ENCODE results near the gene KRTAP16-1.

Gene KRTAP16-1

GRCh38 chr17:41311111-41311510, 2.0 kb upstream of the KRTAP16-1 start:
- no peak for DNase-seq (ENCODE audit: low spot score)
- TF ChIP-seq, protein P1, sequence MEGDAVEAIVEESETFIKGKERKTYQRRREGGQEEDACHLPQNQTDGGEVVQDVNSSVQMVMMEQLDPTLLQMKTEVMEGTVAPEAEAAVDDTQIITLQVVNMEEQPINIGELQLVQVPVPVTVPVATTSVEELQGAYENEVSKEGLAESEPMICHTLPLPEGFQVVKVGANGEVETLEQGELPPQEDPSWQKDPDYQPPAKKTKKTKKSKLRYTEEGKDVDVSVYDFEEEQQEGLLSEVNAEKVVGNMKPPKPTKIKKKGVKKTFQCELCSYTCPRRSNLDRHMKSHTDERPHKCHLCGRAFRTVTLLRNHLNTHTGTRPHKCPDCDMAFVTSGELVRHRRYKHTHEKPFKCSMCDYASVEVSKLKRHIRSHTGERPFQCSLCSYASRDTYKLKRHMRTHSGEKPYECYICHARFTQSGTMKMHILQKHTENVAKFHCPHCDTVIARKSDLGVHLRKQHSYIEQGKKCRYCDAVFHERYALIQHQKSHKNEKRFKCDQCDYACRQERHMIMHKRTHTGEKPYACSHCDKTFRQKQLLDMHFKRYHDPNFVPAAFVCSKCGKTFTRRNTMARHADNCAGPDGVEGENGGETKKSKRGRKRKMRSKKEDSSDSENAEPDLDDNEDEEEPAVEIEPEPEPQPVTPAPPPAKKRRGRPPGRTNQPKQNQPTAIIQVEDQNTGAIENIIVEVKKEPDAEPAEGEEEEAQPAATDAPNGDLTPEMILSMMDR (IDR thresholded peaks at IDR 0.05): no peak
- no peak overlapping the region for H3K4me3 ChIP-seq
- H3K27ac ChIP-seq: no peak overlapping the region

DNA sequence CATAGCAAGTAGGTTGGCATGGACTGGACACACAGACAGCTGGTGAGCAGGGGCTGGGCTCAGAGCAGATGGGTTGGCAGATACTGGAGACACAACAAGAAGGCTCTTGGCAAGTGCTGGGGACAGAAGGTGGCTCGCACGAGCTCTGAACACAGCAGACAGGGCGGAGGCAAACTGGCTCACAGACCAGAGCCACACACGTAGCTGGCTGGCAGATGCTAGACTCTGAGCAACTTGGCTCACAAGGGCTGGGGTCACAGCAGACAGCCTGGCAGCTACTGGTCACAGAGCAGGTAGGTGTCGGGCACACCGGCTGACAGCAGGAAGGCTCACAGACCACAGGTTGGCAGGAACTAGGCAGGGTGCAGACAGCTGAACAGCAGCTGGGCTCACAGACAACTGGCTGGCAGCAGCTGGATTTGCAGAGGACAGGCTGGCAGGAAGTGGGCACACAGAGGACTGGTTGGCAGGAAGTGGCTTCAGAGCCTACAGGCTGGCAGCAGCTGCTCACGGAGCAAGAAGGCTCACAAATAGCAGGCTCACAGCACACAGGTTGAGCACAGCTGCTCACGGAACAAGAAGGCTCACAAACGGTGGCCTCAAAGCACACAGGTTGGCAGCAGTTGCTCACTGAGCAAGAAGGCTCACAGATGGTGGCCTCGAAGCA, 725 bp downstream of the KRTAP16-1 start:
- no peak for DNase-seq (ENCODE audit: low spot score)
- no peak overlapping the region for H3K4me3 ChIP-seq
- TF ChIP-seq, protein P1 (IDR thresholded peaks at IDR 0.05): no peak
- H3K27ac ChIP-seq: no peak overlapping the region

DNA sequence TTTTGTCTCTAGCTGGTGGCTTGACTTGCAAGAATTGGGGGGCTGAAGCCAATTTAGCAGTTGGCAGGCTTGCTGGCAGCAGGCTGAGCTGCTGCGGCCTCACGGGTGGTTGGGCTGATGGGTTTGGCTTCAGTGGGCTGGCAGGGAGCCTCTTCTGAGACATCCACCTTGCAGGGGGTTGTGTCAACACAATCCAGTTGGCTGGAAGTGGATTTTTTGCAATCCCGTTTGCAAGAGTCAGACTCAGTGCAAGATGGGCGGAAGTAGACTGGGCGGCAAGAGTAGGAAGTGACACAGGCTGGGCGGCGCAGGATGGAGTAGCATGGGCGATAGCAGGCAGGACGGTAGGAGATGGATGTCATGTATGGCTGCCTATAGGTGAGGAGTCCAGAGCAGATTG, 1.5 kb downstream of the KRTAP16-1 start:
- TF ChIP-seq, protein P1 (IDR thresholded peaks at IDR 0.05): no peak
- Histone ChIP-seq H3K4me3 (no peak overlapping the region), H3K27ac (no peak overlapping the region)
- DNase-seq (ENCODE audit: low spot score): no peak

DNA sequence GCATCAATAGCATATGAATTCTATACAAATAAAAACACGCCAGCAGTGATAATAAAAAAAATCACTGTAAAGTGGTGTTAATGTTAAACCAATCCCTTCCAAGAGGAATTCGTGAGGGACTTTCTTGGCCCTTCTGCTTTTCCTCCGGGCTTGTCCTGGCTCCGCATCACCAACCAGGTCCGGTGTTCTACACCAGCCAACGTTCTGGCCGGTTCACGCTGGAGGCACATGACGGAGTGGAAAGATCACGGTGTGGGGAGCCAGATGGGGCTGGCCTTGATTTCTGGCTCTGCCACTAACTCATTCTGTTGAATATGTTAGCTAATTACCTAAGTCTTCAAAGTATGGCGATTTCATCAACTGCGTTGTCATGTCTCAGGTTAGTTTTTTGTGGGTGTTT, 5.0 kb downstream of the KRTAP16-1 start:
- H3K27ac ChIP-seq: no peak overlapping the region
- TF ChIP-seq, protein P1 (IDR thresholded peaks at IDR 0.05): no peak
- no peak overlapping the region for H3K4me3 ChIP-seq
- no peak for DNase-seq (ENCODE audit: low spot score)

DNA sequence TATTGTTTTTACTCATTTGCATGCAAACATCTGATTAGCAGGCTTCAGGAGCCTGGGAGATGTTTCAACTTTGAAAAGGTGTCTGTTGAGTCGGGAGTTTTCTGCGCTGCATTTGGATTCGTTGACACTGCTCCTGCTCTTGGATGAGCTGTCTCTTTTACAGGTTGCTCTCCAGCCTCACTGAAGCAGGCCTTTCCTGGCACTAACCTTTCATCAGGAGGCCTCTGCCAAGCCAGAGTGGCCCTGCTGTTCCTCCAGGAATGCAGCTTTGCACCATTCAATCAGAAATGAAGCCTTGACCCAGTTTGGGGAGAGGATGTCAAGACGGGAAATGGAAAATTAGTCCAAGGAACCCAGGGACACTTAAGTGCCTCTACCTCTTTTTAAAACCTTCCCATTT, 6.1 kb downstream of the KRTAP16-1 start:
- H3K4me3 ChIP-seq: no peak overlapping the region
- no peak for DNase-seq (ENCODE audit: low spot score)
- H3K27ac ChIP-seq: no peak overlapping the region
- TF ChIP-seq, protein P1 (IDR thresholded peaks at IDR 0.05): no peak

GRCh38 chr17:41301916-41302901, 6.9 kb downstream of the KRTAP16-1 start, which contains the start of gene KRTAP29-1:
Gene KRTAP29-1, minus strand, starts transcription at chr17:41302851. Its CDS starts 0 bp downstream, at chr17:41302851.
- no peak within 1 kb of the TSS for H3K27ac ChIP-seq
- H3K4me3 ChIP-seq: no peak within 1 kb of the TSS
- TF ChIP-seq, protein P1 (IDR thresholded peaks at IDR 0.05): no peak
- no peak for DNase-seq (ENCODE audit: low spot score)

Data from coronary artery (tissue), 2 donors.